Epithelial cell of proximal tubule (primary cell): ENCODE measurements around the gene CSF3R. TPM values are rescaled to one million over a fixed set of nuclear protein-coding genes. Genes with fewer than 3 reads are reported as not detected.

Source experiments
- DNase-seq: peaks from one replicate; pipeline ENCODE4 v3.0.0-alpha.2; 2011; ENCODE audit warnings: low read depth
- H3K4me3 ChIP-seq: 2 replicates; pipeline ENCODE4 v1.5.1; 2011; ENCODE audit warnings: low read depth, mild to moderate bottlenecking, low read length
- CTCF ChIP-seq: conservative IDR thresholded peaks from 2 replicates; pipeline ENCODE4 v1.5.1; 2012; ENCODE audit warnings: low read depth, mild to moderate bottlenecking, low read length
- total RNA-seq: library from RNA; depleted of rRNA; stranded (reverse); fragments of >200 nt; gene quantifications from 2 replicates; pipeline ENCODE4 v1.2.3, GENCODE V29; 2015

CSF3R gene
- total RNA-seq, 1 donor from 2014 or later, result not detected

- no peak for DNase-seq
- TF ChIP-seq CTCF, result no peak
- H3K4me3 ChIP-seq, result no peak overlapping the region
Measured at GRCh38 chr1:36525166-36525565, 42.5 kb upstream of the CSF3R start.

GRCh38 chr1:36524359-36525062 lies 41.8 kb upstream of the CSF3R start:
- no peak for DNase-seq
- no peak overlapping the region for H3K4me3 ChIP-seq
- TF ChIP-seq CTCF, result no peak

GRCh38 chr1:36523850-36524249 lies 41.1 kb upstream of the CSF3R start:
- no peak for DNase-seq
- TF ChIP-seq CTCF, result no peak
- H3K4me3 ChIP-seq, result no peak overlapping the region

- no peak for DNase-seq
- H3K4me3 ChIP-seq, result no peak overlapping the region
- TF ChIP-seq CTCF, result no peak
Measured at GRCh38 chr1:36523230-36523495, 40.5 kb upstream of the CSF3R start.

- no peak for TF ChIP-seq CTCF
- H3K4me3 ChIP-seq, result no peak overlapping the region
- DNase-seq, result no peak
Measured at GRCh38 chr1:36522461-36523229, 39.9 kb upstream of the CSF3R start.

GRCh38 chr1:36522021-36522420 lies 39.3 kb upstream of the CSF3R start:
- no peak overlapping the region for H3K4me3 ChIP-seq
- no peak for DNase-seq
- no peak for TF ChIP-seq CTCF

- no peak overlapping the region for H3K4me3 ChIP-seq
Measured at GRCh38 chr1:36520771-36521420, 38.2 kb upstream of the CSF3R start.

More at GRCh38 chr1:36520771-36521420, 38.2 kb upstream of the CSF3R start:
- no peak for DNase-seq
- no peak for TF ChIP-seq CTCF
